HG02870 (cell line): ENCODE measurements around the gene IGFALS.

Experiments
- ATAC-seq: cut with Tn5 transposase; IDR thresholded peaks from one replicate; pipeline ENCODE4 v1.9.1; 2021; ENCODE audit warnings: mild to moderate bottlenecking, moderate library complexity; ENCODE audit not compliant: unreplicated experiment

IGFALS gene

DNA sequence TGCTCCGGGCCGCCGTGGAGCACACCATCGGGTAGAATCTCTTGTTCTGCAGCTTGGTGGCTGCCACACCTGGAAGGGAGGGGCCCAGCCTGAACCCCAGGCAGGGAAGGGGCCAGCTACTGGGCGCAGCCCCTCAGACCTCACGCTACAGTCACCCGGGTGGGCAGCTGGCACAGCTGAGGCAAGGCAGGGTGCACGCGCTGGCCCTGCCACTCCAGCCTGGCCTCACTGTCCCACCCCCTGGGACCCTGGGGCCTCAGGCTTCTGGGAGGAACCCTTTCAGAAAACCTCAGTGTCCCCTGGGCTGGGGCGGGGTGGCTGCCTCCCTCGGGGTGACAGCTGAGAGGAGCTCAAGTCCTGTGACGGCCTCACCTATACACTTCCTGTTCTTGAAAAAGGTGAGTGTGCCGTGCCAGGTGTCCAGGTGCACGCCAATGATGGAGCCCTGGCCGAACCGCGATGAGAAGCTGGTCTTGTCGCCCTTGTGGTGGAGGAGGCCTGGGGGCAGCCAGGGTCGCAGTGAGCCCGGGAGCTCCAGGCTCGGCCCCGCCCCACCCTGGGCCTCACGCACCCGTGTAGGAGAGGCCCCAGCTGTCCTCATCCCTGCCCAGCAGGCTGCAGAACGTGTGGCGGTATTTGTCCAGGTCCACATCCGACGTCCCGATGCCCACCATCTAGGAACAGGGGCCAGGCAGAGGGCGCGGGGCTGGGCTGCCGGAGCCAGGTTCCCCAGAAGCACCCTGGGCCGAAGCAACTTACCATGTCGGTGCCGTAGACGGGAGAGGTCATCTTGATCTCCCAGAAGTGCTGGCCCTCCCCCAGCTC lies 15.9 kb downstream of the IGFALS start:
- no peak for ATAC-seq

DNA sequence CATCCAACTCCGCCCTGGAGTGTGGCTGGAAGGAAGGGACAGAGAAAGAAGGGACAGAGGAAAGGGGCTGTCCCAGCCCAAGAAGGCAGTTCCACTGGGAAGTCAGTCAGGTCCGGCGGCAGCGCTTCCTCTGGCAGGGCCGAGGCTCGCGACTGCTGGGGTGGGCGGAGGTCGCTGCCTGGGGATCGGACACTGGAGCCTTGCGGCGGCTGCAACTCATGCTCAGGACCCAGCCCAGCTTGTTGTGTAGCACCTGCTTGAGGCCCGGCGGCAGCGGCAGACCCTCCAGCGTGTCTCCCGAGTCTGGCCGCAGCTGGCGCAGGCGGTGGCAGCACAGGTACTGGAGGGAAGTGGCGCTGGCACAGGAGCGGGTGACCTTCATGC lies 16.5 kb downstream of the IGFALS start:
- no peak for ATAC-seq

DNA sequence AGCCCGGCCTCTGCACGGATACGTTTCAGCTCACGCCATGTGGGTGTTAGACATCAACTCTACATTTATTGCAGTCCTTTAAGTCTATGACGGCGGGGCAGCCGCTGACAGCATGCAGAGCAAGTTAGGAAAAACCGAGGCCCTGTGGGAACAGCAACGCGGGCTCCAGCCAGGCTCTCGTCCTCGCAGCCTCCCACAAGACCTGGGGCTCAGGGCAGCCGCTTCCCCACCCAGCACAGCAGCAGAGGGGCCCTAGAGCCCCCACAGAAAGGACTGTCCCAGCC lies 16.9 kb downstream of the IGFALS start:
- ATAC-seq = no peak

DNA sequence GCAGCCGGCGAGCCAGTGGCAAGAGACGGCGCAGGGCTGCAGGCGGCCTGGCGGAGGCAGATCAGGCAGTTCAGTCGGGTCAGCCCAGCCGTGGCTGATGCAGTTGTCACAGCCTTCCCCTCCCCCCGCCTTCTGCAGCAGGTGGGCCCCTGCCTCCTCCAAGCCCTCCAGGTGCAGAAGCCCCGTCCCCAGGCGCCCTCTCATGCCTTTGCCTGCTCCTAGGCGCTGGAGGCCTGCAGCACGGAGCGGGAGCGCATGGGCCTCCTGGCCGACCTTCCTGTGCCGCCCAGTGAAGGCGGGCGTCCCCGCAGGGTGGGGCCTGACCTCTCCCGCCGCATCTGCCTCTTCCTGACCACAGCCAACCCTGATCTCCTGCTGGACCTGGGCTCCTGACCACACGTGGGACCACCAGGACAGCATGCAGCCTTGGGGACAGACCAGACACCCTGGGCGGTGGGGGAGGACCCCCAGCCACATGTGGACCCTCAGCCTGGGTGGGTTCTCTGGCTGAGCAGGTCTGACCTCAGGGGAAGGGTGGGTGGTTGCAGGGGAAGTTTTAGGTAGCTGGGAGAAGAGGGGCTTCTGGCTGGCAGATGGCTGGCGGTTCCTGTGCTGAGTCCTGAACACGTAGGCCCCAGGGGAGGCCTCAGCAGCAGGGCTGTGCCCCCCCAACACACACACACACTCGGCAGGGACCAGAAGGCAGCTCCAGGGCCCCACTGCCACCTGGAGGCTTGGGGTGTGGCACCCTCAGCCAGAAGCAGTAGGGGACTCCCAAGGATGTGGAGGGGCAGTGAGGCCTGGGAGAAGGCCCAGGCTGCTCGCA lies 17.4 kb downstream of the IGFALS start:
- no peak for ATAC-seq

DNA sequence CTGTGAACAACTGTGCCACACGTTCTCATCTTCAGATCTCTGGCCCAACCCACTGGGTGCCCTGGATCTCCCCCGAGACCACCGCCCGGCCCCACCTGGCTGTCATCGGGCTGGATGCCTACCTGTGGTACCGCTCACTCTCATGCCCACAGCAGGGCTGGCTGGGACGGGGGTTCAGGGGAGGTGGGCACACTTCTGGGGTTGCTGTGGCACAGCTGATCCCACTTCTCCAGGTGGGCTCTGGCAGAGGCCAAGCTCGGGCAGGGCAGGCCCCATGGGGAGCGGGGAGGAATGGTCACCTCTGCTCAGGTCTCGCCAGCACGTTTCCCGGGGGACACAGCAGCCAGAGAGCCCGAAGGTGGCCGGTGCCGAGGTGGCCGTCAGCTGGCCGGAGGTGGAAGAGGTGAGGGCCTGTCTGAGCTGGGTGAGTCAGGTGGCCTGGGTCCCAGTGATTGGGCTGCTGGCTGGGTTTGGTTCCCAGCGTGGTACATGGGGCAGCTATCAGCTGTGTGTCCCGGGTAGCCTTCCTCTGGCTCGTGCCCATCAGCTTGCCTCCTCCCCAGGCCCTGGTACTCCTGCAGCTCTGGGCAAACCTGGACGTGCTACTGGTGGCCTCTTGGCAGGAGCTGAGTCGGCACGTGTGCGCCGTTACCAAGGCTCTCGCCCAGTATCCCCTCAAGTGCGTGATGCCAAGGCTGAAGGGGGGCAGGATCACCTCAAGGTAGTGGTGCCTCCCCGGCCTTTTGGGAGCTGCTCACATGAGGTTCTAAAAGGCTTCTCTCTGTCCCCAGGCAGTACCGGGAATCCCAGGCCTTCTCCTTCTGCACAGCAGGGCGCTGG lies 18.3 kb downstream of the IGFALS start:
- ATAC-seq = no peak

DNA sequence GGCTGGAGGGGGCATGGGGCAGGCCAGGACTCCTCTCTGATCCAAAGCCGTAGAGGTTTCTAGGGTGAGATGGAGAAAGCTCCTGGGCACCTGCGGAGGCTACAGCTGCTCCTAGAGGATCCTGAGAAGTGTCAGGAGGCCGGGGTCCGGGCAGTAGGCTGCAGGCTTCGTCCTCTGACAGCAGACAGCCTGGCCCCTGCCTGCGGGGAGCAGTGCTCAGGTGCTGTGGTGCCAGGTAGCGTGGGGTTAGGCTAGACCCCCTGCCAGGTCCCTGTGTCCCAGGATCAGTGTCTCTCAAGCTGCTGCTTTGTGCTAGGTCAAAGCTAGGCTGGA lies 19.1 kb downstream of the IGFALS start:
- ATAC-seq = no peak

DNA sequence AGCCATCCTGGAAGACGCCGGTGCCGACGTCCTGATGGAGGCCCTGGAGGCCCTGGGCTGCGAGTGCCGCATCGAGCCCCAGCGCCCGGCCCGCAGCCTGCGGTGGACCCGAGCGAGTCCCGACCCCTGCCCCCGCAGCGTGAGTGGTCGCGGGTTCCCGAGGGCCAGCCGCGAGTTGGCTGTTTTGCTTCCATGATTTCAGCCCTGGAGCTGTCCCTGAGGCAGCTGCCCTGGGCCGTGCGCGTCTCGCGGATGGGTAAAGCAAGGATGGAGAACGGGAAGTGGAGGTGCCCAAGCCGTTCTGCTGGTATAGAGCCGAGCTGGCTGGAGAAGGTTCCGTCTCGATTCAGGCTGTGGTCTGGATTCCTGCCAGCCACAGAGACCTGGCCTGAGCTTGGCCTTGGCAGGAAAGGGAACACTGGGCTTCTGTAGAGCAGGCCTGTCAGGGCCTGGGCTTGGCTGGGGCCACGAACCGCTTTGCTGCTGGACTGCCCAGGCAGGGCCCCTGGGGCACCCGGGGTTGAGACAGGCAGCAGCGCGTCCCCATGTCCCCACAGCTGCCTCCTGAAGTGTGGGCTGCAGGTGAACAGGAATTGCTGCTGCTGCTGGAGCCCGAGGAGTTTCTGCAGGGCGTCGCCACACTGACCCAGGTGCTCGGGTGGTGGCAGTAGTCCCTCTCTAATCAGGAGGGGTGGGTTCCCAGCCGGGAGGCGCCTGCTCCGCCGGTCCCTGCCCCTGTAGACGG lies 19.6 kb downstream of the IGFALS start:
- no peak for ATAC-seq

DNA sequence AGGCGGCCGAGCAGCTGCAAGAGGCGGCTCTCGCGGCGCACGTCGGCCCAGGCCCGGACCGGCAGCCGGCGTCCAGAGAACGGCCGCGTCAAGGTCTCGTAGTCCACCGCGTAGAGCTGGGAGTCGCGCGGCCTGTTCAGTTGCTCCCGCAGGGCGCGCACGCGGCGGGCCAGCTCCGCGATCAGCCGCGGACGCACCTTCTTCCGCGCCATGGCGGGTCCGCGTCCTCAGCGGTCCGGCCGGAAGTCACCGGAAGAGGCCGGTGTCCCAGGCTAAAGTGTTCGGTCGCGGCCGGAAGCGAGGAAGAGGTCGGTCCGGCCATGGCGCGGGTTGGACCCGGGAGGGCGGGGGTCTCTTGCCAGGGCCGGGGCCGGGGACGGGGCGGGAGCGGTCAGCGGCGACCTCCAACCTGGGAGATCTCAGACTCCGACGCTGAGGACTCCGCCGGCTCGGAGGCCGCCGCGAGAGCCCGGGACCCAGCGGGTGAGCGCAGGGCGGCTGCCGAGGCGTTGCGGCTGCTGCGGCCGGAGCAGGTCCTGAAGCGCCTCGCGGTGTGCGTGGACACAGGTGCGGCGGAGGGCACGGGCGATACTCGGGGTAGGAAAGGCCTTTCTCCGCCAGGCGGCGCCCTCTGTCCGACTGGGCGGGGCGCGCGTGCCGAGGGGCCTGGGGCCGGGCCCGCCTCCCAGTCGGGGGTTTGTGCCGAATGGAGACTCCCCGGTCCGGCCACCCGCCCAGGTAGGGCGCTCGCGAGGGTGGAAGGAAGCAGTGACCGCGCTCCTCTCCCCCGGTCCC lies 20.4 kb downstream of the IGFALS start, which contains the start of gene MRPS34:
Gene MRPS34, minus strand, starts transcription at position 227 of the 795 bp plus-strand sequence. Its CDS starts 15 bp downstream, at position 212.
- ATAC-seq = peak; percentile 40

DNA sequence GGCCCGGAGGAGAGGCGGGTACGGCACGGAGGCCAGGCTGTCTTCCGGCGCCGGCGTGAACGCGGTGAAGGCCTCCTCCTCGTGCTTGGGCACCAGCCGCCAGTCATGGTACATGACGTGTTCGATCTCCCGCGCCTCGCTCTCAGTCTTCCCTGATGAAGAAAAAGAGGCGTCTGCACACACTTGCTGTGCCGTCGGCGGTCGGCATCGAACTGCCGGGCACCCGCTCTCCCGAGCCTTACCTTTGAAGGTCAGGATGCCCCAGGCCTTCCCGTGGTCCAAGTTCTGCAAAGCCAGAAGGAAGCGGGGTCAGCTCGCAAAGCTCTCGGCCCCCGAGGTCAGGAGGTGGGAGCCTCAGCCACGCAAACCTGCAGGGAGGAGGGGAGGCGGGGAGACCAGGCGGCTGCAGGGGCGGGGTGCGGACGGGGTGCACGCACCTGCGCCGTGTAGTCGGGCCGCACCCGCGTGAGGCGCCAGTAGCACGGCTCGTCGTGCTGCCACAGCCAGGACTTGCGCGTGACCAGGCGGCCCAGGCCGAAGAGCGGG lies 21.1 kb downstream of the IGFALS start, which contains the start of gene EME2:
Gene EME2, plus strand, starts transcription at position 449 of the 546 bp plus-strand sequence. CDS start 418 bp downstream, outside the sequence.
- ATAC-seq = no peak

DNA sequence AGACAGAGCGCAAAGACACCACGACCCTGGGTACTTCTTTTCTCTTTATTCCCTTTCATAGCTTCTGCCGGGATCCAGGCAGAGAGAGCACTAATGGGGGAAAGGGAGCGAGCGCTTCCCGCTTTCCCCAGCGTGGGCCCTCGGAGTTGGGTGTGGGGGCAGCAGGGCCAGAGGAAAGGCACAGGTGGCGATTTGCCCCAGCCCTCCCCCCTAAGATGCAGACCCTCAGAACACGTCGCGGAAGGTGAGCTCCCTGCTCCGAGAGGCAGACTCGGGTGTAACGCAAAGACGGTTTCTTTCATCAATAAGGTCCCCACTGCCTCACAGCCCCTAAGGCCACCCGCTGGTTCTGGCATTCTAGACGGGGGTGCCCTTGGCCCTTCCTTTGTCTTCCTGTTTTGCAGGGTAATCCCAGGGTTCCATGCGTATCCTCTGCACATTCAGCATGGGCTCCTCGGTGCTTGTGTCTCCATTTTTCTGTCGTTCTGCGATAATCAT lies 21.6 kb downstream of the IGFALS start:
- ATAC-seq = no peak

DNA sequence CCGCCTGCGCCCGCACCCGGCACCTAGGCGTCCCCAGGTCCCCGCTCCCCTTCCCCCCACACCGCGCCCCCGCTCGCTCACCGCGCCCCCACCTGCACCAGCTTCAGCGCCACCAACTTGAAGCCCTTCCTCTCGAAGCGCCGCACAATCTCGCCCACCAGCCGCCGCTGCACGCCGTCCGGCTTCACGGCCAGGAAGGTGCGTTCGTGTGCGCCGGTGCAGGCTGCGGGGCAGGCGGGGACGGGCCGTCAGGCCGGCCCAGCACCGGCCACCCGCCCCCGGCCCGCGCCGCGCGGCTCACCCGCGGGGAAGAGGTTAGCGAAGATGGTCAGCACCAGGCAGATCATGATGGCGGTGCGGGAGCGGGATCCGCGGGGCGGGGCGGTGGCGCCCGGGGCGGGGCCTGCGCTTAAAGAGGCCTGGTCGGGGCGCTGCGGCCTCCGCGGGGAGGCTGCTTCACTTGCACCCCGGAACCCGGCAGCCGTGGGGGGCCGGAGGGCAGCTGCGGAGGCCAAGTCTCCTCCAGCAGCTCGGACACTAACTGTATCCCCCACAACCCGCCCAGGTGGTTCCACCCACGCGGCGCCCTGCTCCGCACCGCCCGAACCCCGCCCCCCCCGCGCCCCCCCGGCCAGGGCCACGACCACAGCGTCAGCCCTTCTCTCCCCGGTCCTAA lies 22.2 kb downstream of the IGFALS start, which contains the start of gene NME3:
Gene NME3, minus strand, starts transcription at position 356 of the 676 bp plus-strand sequence. Its CDS starts 9 bp downstream, at position 347.
- ATAC-seq = peak; percentile 29

DNA sequence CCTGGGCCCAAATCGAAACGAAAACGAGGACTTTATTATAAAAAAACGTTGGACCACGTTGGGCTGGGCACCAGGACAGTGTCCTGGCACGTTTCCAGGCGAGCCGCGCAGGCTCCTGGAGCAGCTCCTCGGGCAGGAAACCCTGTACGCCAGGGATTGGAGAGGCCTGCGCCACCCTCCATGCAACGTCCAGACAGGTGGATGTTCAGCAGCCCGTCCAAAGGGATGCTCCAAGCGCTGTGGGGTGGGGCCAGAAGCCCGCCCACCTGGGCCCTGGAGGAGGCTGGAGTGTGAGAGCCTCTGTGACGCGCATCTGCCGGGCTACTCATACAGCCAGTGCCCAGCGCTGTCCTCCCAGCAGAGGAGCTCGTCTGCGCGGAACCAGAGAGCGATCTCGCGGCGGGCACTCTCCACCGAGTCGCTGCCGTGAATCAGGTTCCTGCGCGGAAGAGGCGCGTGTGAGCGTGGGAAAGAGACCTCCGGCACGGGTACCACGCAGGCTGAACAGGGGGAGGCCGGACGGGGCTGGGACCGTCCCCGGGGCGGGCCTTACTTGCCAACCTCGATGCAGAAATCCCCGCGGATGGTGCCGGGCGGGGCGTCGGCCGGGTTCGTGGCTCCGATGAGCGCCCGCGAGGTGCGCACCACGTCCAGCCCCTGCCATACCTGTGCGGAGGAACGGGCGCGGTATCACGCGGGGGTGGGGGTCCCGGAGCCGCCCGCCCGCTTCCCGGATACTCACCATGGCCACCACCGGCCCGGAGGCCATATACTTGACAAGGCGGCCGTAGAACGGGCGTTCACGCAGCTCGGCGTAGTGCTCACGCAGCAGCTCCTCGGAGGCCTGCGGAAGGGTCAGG lies 22.9 kb downstream of the IGFALS start:
- ATAC-seq = no peak

DNA sequence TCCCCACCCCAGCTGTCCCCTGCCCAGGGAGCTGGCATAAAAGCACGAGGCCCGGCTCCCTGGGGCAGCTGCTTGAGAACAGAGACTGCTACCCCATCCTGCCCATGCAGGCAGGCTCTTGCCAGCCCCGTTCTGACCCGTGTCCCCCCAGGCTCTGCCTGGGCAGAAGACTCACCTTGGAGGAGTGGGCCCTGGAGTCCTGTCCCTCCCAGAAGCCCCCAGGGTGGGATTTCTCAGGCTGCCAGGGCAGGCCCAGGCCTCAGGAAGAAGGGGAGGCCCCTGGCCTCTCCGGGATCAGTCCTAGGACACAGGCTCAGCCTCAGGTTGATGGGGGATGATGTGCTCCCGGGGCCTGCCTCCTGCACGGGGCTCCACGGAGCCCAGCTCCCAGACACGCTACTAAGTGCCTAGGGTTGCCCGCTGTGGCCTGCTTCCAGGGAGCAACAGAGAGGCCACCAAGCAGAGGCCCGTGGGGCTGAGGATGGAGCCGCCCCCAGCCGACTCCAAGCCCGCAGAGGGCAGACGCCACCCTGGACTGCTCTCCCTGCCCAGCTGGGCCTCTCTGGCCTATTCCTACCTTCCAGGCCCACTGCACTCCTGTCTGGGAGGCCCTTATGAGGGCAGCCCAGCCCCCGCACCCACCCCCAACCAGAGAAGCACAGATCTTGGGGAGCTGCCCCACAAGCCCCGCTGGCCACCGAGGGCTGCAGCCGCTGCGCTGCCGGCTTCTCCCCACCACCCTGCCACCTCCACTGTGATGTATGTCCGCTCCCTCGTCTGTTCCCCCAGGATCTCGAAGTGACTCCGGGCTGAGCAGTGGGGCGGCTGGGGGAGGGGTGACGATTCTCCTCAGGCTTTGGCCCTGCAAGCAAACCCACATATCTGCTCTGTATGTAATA lies 23.9 kb downstream of the IGFALS start:
- no peak for ATAC-seq

DNA sequence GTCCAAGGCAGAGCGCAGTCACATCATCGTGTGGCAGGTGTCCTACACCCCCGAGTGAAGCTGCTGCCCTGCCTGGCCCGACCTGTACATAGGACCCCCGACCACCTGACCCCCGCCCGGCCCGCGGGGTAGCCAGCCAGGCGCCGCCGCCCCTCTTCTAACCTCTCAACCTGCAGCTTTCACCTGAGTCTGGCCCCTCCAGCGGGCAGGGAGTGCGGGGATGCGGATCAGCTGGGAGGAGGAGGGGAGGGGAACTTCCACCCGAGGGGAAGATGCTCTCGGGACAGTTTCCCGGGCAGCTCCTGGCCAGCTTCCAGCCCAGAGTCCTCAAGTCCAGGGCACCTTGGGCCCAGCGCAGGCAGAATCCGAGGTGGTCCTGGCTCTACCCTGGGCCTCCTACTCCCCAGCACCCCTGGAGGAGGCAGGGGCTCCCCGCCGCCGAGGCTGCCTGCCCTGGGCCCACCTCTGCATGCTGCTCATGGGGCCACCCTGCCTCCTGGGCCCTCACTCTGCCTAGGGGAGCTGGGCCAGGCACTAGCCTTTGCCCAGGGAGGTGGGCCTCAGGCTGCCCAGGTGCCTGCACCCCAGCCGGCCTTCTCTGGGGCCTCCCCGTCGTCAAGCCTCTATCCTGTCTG lies 24.6 kb downstream of the IGFALS start:
- no peak for ATAC-seq

DNA sequence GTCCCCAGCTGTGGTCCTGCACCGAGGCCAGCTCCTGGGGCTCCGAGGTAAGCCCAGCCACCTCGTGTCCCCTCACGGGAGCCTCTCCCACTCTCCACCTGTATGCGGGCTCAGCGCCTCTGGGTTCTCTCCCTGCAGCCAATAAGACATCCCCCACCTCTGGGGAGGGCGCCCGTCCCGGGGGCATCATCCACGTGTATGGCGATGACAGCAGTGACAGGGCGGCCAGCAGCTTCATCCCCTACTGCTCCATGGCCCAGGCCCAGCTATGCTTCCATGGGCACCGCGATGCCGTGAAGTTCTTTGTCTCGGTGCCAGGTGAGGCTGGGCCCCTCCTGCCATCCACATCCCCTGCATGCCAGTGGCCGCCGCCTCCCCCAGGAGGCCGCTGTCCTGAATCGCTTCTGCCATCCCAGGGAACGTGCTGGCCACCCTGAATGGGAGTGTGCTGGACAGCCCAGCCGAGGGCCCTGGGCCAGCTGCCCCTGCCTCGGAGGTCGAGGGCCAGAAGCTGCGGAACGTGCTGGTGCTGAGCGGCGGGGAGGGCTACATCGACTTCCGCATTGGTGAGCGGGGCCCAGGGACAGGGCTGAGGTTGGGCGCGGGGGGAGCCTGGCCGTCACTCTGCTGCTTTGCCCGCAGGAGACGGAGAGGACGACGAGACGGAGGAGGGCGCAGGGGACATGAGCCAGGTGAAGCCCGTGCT lies 25.3 kb downstream of the IGFALS start:
- no peak for ATAC-seq
